Gastroesophageal sphincter (tissue), 4 donors: ENCODE results near the gene ARHGAP9. TPM values are rescaled to one million over a fixed set of nuclear protein-coding genes. Genes with fewer than 3 reads are reported as not detected.

Experiments used
- ATAC-seq: fragments of 150-250 bp; one replicate; pipeline ENCODE4 v1.9.1; 2016; ENCODE audit warnings: mild to moderate bottlenecking, moderate library complexity
- H3K27ac ChIP-seq, 4 donors: fragments of 200-600 bp; sonication (generic) in 3 of 4; 1 replicate in 3 of 4; 2 replicates in 1 of 4; pipeline ENCODE4 v1.5.1; 2016 to 2019
- H3K27me3 ChIP-seq: fragments of 200-600 bp; sonication (generic); one replicate; pipeline ENCODE4 v1.5.1; 2019
- H3K36me3 ChIP-seq, 2 donors: fragments of 200-600 bp; sonication (generic); one replicate each; pipeline ENCODE4 v1.5.1; 2019; ENCODE audit warnings: control low read depth in 1 of 2
- H3K4me1 ChIP-seq, 3 donors: fragments of 200-600 bp; sonication (generic); 1 replicate in 2 of 3; 2 replicates in 1 of 3; pipeline ENCODE4 v1.5.1; 2016 to 2019; ENCODE audit warnings: control low read depth in 2 of 3
- H3K4me3 ChIP-seq, 2 donors: fragments of 200-600 bp; sonication (generic); one replicate each; pipeline ENCODE4 v1.5.1; 2019; ENCODE audit warnings: mild to moderate bottlenecking in 1 of 2, moderate library complexity in 1 of 2
- H3K9me3 ChIP-seq, 3 donors: fragments of 200-600 bp; sonication (generic); one replicate each; pipeline ENCODE4 v1.5.1; 2017 to 2019; ENCODE audit warnings: control low read depth in 2 of 3
- CTCF ChIP-seq, 4 experiments: fragments of 200-600 bp in 2 of 4; fragments of 450-650 bp in 2 of 4; sonication (generic) in 1 of 4; IDR thresholded peaks; one replicate each; pipeline ENCODE4 v1.5.1; 2017 to 2019; ENCODE audit warnings: antibody characterized with exemption in 4 of 4, mild to moderate bottlenecking in 2 of 4, moderate library complexity in 2 of 4
- EP300 ChIP-seq: sonication (generic); formaldehyde crosslinking; IDR thresholded peaks from one replicate; pipeline ENCODE4 v1.6.1; 2017; ENCODE audit warnings: antibody characterized with exemption, mild to moderate bottlenecking
- POLR2A ChIP-seq, 2 donors: fragments of 450-650 bp; IDR thresholded peaks; one replicate each; pipeline ENCODE4 v1.6.1; 2017; ENCODE audit warnings: antibody characterized with exemption in 2 of 2, mild to moderate bottlenecking in 2 of 2, moderate library complexity in 1 of 2
- POLR2AphosphoS5 ChIP-seq: sonication (generic); formaldehyde crosslinking; IDR thresholded peaks from one replicate; pipeline ENCODE4 v1.6.1; 2017; ENCODE audit warnings: antibody characterized with exemption
- WGBS, 2 donors: methylation state at CpG; one replicate each; pipeline ENCODE4 v1.1.5; 2018; ENCODE audit warnings: low coverage in 1 of 2; 5-methylcytosine and 5-hydroxymethylcytosine counted together
- total RNA-seq, 4 donors: library from RNA; depleted of rRNA; stranded (reverse); fragments of >200 nt; gene quantifications; one replicate each; pipeline ENCODE4 v1.1.0, GENCODE V29; 2016

ARHGAP9 gene
- total RNA-seq, 4 donors from 2014 or later = 5.6 to 13.1 (median 8.9) TPM

- 71% methylated on average over 2 of the region's 6 CpGs; no CpG with 5 or more reads in 1 of the 2 donors for WGBS, 2 donors
- Histone ChIP-seq H3K27ac (no peak overlapping the region), H3K4me1 (peaks cover 0 to 30% (median 12%) of the 10 kb centered on the region in 3 donors), H3K27me3 (peaks cover 50% of the 10 kb centered on the region), H3K36me3 (no peaks in the 10 kb centered on the region), H3K4me3 (no peak overlapping the region), H3K9me3 (no peaks in the 10 kb centered on the region)
- TF ChIP-seq POLR2A (IDR thresholded peaks at IDR 0.05) = no peak
- no peak for TF ChIP-seq POLR2AphosphoS5
- TF ChIP-seq EP300 = no peak
- no peak for TF ChIP-seq CTCF (IDR thresholded peaks at IDR 0.05)
- ATAC-seq = no peak
Observed at GRCh38 chr12:57465030-57465746, 14.5 kb downstream of the ARHGAP9 start.

GRCh38 chr12:57464569-57464968 is 15.1 kb downstream of the ARHGAP9 start:
- TF ChIP-seq CTCF (IDR thresholded peaks at IDR 0.05) (no peak), POLR2A (IDR thresholded peaks at IDR 0.05) (no peak), POLR2AphosphoS5 (no peak), EP300 (no peak)
- whole genome bisulfite sequencing, 2 donors = 91 to 93% methylated on average over 9 to 12 of the region's 12 CpGs
- H3K27ac ChIP-seq = no peak overlapping the region
- peaks cover 0 to 34% (median 15%) of the 10 kb centered on the region in 3 donors for H3K4me1 ChIP-seq
- no peak overlapping the region for H3K4me3 ChIP-seq
- H3K27me3 ChIP-seq = peaks cover 44% of the 10 kb centered on the region
- ATAC-seq = no peak
- H3K9me3 ChIP-seq = no peaks in the 10 kb centered on the region
- H3K36me3 ChIP-seq = no peaks in the 10 kb centered on the region

DNA sequence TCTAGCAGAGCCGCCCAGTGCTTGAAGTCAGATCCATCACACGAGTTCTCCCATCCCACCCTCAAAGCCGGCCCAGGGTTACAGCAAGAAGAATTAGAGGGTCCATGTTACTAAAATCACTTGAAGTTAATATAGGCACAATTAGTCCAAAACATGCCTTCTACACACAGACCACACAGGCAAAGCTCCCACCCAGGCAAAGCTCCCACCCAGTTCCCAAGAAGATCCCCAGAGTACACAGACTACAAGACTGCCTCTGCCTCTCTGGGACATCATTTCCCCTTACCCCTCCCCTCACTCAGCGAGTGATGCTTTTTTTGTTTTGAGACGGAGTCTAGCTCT is 16.8 kb downstream of the ARHGAP9 start:
- no peak for ATAC-seq
- 0% methylated on average over 2 of the region's 5 CpGs; no CpG with 5 or more reads in 1 of the 2 donors for WGBS, 2 donors
- TF ChIP-seq POLR2AphosphoS5 (no peak), CTCF (IDR thresholded peaks at IDR 0.05) (no peak), POLR2A (IDR thresholded peaks at IDR 0.05) (no peak), EP300 (no peak)
- Histone ChIP-seq H3K36me3 (no peaks in the 10 kb centered on the region), H3K4me3 (peak overlapping the region in 1 of 2 donors; percentile 71), H3K27me3 (peaks cover 27% of the 10 kb centered on the region), H3K9me3 (no peaks in the 10 kb centered on the region), H3K27ac (peak overlapping the region in 3 of 4 donors; percentile 84 to 85 (median 84)), H3K4me1 (peaks cover 0 to 44% (median 15%) of the 10 kb centered on the region in 3 donors)

- TF ChIP-seq EP300 = no peak
- TF ChIP-seq POLR2AphosphoS5 = no peak
- peak in 3 of 4 experiments; percentile 88 to 97 (median 88) for TF ChIP-seq CTCF (IDR thresholded peaks at IDR 0.05)
- peak overlapping the region; percentile 26 to 71 for H3K4me3 ChIP-seq
- peaks cover 0 to 44% (median 15%) of the 10 kb centered on the region in 3 donors for H3K4me1 ChIP-seq
- H3K27me3 ChIP-seq = peaks cover 22% of the 10 kb centered on the region
- no peaks in the 10 kb centered on the region for H3K9me3 ChIP-seq
- no peaks in the 10 kb centered on the region for H3K36me3 ChIP-seq
- WGBS, 2 donors = 0 to 1% methylated on average over 4 to 12 of the region's 28 CpGs
- H3K27ac ChIP-seq = peak overlapping the region; percentile 36 to 85 (median 84)
- ATAC-seq = peak; percentile 86
Observed at GRCh38 chr12:57462251-57462911, 17.3 kb downstream of the ARHGAP9 start.
